SK-N-SH treated with all-trans-retinoic acid at 6 μM for 48 hours (cell line): ENCODE results near the gene CCDC120.

Source experiments
- CSDC2 ChIP-seq: fragments of 250-450 bp; sonication (Bioruptor Pico); IDR thresholded peaks from 2 replicates; pipeline ENCODE4 v1.5.0; 2020; ENCODE audit warnings: mild to moderate bottlenecking, moderate library complexity
- ZFP3 ChIP-seq: fragments of 250-450 bp; sonication (Bioruptor Pico); IDR thresholded peaks from 2 replicates; pipeline ENCODE4 v1.5.0; 2020; ENCODE audit warnings: mild to moderate bottlenecking, moderate library complexity
- TF ChIP-seq, protein P1 (sequence below): fragments of 250-450 bp; sonication (Bioruptor Pico); IDR thresholded peaks from 2 replicates; pipeline ENCODE4 v1.5.1; 2021; ENCODE audit warnings: mild to moderate bottlenecking, moderate library complexity
- TF ChIP-seq, protein P2 (sequence below): fragments of 250-450 bp; sonication (Bioruptor Pico); IDR thresholded peaks from 2 replicates; pipeline ENCODE4 v1.5.1; 2020; ENCODE audit warnings: low read depth, mild to moderate bottlenecking, moderate library complexity

GRCh38 chrX:49106930-49107329 is 48.1 kb downstream of the CCDC120 start:
- TF ChIP-seq, protein P1, sequence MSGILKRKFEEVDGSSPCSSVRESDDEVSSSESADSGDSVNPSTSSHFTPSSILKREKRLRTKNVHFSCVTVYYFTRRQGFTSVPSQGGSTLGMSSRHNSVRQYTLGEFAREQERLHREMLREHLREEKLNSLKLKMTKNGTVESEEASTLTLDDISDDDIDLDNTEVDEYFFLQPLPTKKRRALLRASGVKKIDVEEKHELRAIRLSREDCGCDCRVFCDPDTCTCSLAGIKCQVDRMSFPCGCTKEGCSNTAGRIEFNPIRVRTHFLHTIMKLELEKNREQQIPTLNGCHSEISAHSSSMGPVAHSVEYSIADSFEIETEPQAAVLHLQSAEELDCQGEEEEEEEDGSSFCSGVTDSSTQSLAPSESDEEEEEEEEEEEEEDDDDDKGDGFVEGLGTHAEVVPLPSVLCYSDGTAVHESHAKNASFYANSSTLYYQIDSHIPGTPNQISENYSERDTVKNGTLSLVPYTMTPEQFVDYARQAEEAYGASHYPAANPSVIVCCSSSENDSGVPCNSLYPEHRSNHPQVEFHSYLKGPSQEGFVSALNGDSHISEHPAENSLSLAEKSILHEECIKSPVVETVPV = no peak
- TF ChIP-seq, protein P2, sequence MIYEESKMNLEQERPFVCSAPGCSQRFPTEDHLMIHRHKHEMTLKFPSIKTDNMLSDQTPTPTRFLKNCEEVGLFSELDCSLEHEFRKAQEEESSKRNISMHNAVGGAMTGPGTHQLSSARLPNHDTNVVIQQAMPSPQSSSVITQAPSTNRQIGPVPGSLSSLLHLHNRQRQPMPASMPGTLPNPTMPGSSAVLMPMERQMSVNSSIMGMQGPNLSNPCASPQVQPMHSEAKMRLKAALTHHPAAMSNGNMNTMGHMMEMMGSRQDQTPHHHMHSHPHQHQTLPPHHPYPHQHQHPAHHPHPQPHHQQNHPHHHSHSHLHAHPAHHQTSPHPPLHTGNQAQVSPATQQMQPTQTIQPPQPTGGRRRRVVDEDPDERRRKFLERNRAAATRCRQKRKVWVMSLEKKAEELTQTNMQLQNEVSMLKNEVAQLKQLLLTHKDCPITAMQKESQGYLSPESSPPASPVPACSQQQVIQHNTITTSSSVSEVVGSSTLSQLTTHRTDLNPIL (CRISPR knock-in tag) = no peak
- no peak for TF ChIP-seq CSDC2 (CRISPR knock-in tag)
- no peak for TF ChIP-seq ZFP3 (CRISPR knock-in tag)
